ENCODE measurements around the gene MYO1D.
"Not testable (repeated sequence)": the region's sequence is repeated elsewhere in the genome, so short reads cannot be mapped to it uniquely, and the experiment has no call there.

The MYO1D gene

GRCh38 chr17:32896647-32897258, 19.8 kb upstream of the MYO1D start:
- no peak for DNase-seq (ENCODE audit: low read depth, low spot score)

DNA sequence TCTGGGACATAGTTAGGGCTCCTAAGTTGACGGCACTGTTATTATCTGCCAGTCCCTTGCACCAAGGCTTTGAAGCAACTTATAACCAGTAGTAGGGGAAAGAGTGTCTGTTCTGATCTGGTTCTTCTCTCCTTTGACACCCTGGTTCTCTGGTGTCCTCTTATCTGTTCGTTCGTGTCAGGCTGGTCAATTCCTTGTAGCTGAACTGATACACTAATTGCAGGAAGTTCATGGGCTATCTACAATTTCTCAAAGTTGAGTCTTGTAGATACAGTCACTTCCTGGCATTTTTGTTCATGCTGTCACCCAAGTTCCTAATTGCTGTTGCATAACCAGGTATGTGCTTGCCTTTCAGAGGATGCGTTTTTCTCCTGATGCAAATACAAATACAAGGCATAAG, 17.3 kb upstream of the MYO1D start:
- no peak for DNase-seq (ENCODE audit: low read depth, low spot score)

DNA sequence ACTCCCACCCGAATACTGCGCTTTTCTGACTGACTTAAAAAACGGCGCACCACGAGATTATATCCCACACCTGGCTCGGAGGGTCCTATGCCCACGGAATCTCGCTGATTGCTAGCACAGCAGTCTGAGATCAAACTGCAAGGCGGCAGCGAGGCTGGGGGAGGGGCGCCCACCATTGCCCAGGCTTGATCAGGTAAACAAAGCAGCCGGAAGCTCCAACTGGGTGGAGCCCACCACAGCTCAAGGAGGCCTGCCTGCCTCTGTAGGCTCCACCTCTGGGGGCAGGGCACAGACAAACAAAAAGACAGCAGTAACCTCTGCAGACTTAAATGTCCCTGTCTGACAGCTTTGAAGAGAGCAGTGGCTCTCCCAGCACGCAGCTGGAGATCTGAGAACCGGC, 10.5 kb upstream of the MYO1D start:
- DNase-seq (ENCODE audit: low read depth, low spot score) = not testable (repeated sequence)

GRCh38 chr17:32886951-32887350, 10.0 kb upstream of the MYO1D start:
- DNase-seq (ENCODE audit: low read depth, low spot score) = not testable (repeated sequence)

DNA sequence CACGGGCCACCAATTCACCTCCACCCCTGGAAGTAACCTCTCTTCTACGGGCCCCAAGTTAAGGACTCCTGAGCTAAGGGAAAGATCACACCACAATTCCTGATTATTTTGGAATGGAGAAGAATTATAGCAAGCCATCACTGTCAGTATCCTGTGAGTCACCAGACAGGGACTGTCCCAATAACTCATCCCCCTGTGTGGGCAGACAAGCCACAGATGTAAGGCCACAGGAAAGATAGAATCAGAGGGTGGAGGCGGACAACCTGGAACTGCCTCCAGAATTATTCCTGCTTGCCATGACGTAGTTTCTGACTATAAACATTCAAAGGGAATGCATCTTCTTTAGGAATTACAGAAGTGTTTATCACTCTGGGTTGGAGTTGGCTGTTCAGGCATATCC, 5.8 kb upstream of the MYO1D start:
- no peak for DNase-seq (ENCODE audit: low read depth, low spot score)

DNA sequence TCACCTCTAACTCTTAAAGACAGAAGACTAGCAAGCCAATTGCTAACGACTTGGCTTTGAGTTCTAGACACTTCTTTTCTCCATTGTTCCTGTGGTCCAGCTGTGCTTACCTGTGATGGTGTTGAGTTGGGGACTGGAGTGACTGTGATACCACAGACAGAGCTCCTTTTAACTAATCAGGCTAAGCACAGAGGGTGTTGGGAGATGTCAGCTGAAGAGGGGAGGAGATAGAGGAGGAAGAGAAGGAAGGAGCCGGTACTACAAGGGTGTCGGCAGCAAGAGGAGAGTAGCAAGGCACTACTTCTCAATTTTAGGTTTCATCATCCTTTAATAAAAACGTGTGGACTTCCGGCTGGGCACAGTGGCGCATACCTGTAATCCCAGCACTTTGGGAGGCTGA, 5.1 kb upstream of the MYO1D start:
- DNase-seq (ENCODE audit: low read depth, low spot score) = no peak

- no peak for DNase-seq (ENCODE audit: low read depth, low spot score)
These were observed 3.9 kb upstream of the MYO1D start for GRCh38 chr17:32880671-32881453.

DNA sequence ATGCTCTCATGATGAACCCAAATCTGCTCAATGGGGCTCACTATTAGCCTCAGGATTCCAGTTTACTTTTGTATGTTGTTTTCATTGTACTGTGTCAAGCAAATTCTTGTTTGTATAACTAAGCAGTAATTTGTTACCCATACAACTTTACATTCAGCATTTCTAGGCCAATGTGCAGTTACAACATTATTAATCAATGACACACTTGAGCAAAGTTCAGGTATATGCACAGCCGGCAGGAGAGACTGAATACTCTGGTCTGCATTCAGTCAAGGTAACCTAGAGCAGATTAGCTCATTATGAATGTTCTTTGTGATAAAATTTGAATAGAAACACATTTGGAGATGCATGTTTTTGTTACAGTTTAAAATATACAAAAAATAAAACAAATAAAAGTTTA, 2.2 kb upstream of the MYO1D start:
- DNase-seq (ENCODE audit: low read depth, low spot score) = no peak

DNA sequence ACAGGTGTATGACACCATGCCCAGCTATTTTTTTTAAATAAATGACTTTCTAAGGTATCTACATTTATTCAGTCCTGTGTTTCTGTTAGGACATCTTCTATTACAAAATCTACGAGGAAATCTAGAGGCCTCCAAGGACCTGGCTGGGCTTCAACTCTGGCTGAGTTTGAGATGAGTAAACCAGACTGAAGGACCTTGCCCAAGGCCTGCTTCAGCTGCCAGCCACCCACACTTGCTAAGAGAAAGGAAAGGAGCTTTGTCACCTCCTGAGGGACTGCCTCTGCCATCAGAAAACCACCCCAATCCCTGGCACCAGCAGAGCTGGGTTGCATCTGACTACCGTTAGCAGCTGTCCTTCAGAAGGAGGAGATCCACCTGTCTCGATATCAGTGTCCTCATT, 1.3 kb upstream of the MYO1D start:
- DNase-seq (ENCODE audit: low read depth, low spot score) = no peak

GRCh38 chr17:32877164-32877764, 340 bp upstream of the MYO1D start:
- DNase-seq (ENCODE audit: low read depth, low spot score) = no peak

DNA sequence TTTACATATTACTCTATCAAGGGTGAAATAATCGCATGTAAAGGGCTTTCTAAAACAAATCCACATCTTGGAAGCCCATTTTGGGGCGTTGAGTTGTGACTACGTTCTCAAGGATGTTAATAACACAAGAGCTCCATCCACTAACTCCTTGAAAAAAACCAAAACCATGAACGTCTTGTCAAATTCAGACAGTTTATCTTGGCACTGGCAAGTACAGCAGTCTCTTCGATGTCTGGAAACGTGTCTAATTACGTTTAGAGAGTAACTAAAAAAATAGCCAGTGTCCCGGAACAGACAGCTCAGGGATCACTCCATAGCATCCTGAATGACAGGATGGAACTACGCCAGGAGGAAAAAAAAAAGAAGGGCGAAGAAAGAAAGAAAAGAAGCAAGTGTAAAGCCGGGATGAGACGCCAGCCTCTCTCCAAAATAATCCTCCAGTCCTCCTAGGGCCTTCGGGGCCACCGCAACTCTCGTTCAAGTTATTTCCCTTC, 954 bp downstream of the MYO1D start:
- no peak for DNase-seq (ENCODE audit: low read depth, low spot score)

- DNase-seq (ENCODE audit: low read depth, low spot score) = no peak
These were observed 1.6 kb downstream of the MYO1D start for GRCh38 chr17:32875230-32875917.

DNA sequence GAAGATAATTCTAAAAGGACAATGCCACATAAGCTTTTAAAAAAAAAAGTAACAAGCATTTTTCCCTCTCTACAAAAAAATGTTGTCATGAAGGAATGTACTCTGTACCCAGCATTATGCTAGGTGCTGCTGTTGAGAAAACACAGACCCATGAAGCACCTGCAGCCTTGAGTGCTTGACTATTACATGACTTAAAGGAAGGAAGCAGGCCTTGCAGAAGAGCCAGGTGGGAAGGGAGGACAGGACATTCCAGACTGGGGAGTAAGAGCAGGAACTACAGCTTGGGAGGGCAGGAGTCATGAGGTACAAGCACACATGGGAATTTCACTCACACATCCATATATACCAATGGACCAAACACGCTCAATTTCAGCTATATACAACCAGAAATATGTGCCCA, 3.8 kb downstream of the MYO1D start:
- DNase-seq (ENCODE audit: low read depth, low spot score) = no peak

GRCh38 chr17:32871746-32872145, 5.2 kb downstream of the MYO1D start:
- DNase-seq (ENCODE audit: low read depth, low spot score) = no peak

DNA sequence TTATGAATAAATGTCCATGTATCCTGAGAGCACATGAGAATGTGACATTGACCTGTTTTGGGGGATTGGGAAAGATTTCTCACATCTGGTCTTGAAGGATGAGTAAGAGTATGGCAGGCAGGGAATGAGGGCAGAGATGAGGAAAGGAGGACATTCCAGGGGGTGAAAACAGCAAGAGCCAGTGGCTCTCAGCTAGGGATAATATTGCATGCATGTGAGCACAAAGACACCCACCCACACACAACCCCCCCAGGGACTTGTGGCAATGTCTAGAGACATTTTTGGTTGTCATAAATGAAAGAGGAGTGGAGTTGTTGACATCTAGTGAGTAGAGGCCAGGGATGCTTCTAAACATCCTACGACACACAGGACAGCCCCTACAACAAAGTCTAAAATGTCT, 6.0 kb downstream of the MYO1D start:
- DNase-seq (ENCODE audit: low read depth, low spot score) = no peak

GRCh38 chr17:32870027-32870670, 6.8 kb downstream of the MYO1D start:
- DNase-seq (ENCODE audit: low read depth, low spot score) = no peak

- no peak for DNase-seq (ENCODE audit: low read depth, low spot score)
These were observed 7.4 kb downstream of the MYO1D start for GRCh38 chr17:32869345-32870026.

- no peak for DNase-seq (ENCODE audit: low read depth, low spot score)
These were observed 11.8 kb downstream of the MYO1D start for GRCh38 chr17:32865141-32865540.

DNA sequence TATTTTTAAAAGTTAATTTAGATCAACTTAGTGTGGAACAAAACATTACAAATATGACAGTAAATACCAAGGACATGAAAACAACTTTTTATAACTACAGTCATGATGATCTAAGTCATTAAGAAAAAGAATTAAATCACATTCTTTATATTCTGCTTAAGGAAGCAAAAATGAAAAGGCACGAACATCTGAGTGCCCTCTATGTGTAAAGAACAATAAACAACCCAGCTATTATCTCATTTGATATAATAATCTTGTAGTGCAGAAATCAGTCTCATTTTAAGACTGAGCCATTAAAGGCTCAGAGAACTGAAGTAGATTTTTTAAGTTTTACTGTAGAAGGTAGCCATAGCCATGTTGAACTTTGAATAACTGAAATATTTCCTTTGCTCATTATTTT, 13.4 kb downstream of the MYO1D start:
- DNase-seq (ENCODE audit: low read depth, low spot score) = no peak

GRCh38 chr17:32862940-32863339, 14.0 kb downstream of the MYO1D start:
- DNase-seq (ENCODE audit: low read depth, low spot score) = no peak

GRCh38 chr17:32861981-32862380, 14.9 kb downstream of the MYO1D start:
- DNase-seq (ENCODE audit: low read depth, low spot score) = no peak

Measured in iPS DF 19.7 (cell line).